ENCODE measurements around the gene EPM2A.

DNA sequence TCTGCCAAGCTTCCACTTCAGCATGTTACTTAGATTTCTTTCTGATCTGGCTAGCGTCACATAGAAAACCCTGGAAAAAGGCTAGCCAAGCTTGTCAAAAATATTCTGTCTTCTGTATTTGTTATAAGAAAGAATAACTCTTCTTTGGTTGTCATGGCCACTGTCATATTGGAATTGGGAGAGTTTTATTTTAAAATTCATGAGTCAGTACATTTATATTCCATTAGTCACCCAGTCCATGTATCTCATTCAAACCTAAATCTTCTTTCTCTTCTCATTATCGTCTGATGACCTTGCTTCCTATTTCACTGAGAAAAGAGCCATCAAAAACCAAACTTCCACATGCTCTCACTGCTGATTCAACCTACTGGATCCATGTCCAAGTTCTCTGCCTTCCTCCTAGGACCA lies 65.7 kb downstream of the EPM2A start:
- TF ChIP-seq CTCF (conservative IDR thresholded peaks at IDR 0.05 in 1 of 2, IDR thresholded peaks at IDR 0.05 in 1 of 2; ENCODE audit: extremely low read depth in 1 of 2, insufficient read depth in 1 of 2, low read depth in 1 of 2, low read length in 2 of 2) (no peak), EZH2 (IDR thresholded peaks at IDR 0.05; ENCODE audit: borderline replicate concordance, low read length) (no peak)
